Measurements from ENCODE around the gene MYCBP.
"Not testable (repeated sequence)": the region's sequence is repeated elsewhere in the genome, so short reads cannot be mapped to it uniquely, and the experiment has no call there.

Gene MYCBP

GRCh38 chr1:38867208-38867607 is 5.9 kb downstream of the MYCBP start:
- no peak for DNase-seq (ENCODE audit: low spot score)

GRCh38 chr1:38865112-38865715 is 7.9 kb downstream of the MYCBP start:
- no peak for DNase-seq (ENCODE audit: low spot score)

GRCh38 chr1:38860454-38860795 is 12.7 kb downstream of the MYCBP start:
- no peak for DNase-seq (ENCODE audit: low spot score)

- peak; percentile 100 for DNase-seq (ENCODE audit: low spot score)
Measured at GRCh38 chr1:38859561-38860453, 13.3 kb downstream of the MYCBP start, which contains the start of gene RRAGC. Gene RRAGC (minus strand): TSS chr1:38859772. CDS start chr1:38859646, 126 bp downstream.

GRCh38 chr1:38858833-38859560 is 14.2 kb downstream of the MYCBP start:
- DNase-seq (ENCODE audit: low spot score) = peak; percentile 39

GRCh38 chr1:38852780-38853179 is 20.4 kb downstream of the MYCBP start:
- DNase-seq (ENCODE audit: low spot score) = no peak

- DNase-seq (ENCODE audit: low spot score) = no peak
Measured at GRCh38 chr1:38848071-38848470, 25.1 kb downstream of the MYCBP start.

GRCh38 chr1:38846210-38846609 is 26.9 kb downstream of the MYCBP start:
- DNase-seq (ENCODE audit: low spot score) = no peak

- DNase-seq (ENCODE audit: low spot score) = not testable (repeated sequence)
Measured at GRCh38 chr1:38845088-38845487, 28.1 kb downstream of the MYCBP start.

GRCh38 chr1:38840281-38840680 is 32.9 kb downstream of the MYCBP start:
- no peak for DNase-seq (ENCODE audit: low spot score)

GRCh38 chr1:38839363-38839762 is 33.8 kb downstream of the MYCBP start:
- no peak for DNase-seq (ENCODE audit: low spot score)

GRCh38 chr1:38836316-38836715 is 36.8 kb downstream of the MYCBP start:
- DNase-seq (ENCODE audit: low spot score) = not testable (repeated sequence)

- DNase-seq (ENCODE audit: low spot score) = peak; percentile 60
Measured at GRCh38 chr1:38834937-38835827, 38.0 kb downstream of the MYCBP start.

- no peak for DNase-seq (ENCODE audit: low spot score)
Measured at GRCh38 chr1:38834221-38834782, 38.8 kb downstream of the MYCBP start.

- no peak for DNase-seq (ENCODE audit: low spot score)
Measured at GRCh38 chr1:38833146-38833545, 40.0 kb downstream of the MYCBP start.

- DNase-seq (ENCODE audit: low spot score) = no peak
Measured at GRCh38 chr1:38832370-38832734, 40.8 kb downstream of the MYCBP start.

GRCh38 chr1:38831731-38832369 is 41.3 kb downstream of the MYCBP start:
- no peak for DNase-seq (ENCODE audit: low spot score)

GRCh38 chr1:38829368-38829767 is 43.8 kb downstream of the MYCBP start:
- DNase-seq (ENCODE audit: low spot score) = no peak

GRCh38 chr1:38827318-38827717 is 45.8 kb downstream of the MYCBP start:
- DNase-seq (ENCODE audit: low spot score) = no peak

- DNase-seq (ENCODE audit: low spot score) = no peak
Measured at GRCh38 chr1:38826886-38827285, 46.3 kb downstream of the MYCBP start.

- DNase-seq (ENCODE audit: low spot score) = no peak
Measured at GRCh38 chr1:38826262-38826661, 46.9 kb downstream of the MYCBP start.

All from HuH-7 (cell line).